AG09319 (cell line): ENCODE measurements around the gene FMNL1.

Experiments
- DNase-seq: peaks from one replicate; pipeline ENCODE4 v3.0.0-alpha.2; 2010; ENCODE audit warnings: low read depth; ENCODE audit errors: extremely low read depth
- CTCF ChIP-seq: IDR thresholded peaks from 2 replicates; pipeline ENCODE4 v1.5.1; 2011; ENCODE audit warnings: low read depth, mild to moderate bottlenecking, inconsistent platforms, low read length, moderate library complexity

Gene FMNL1

GRCh38 chr17:45263477-45263860 is 41.8 kb downstream of the FMNL1 start:
- no peak for TF ChIP-seq CTCF

GRCh38 chr17:45264430-45264829 is 42.7 kb downstream of the FMNL1 start:
- no peak for DNase-seq
- no peak for TF ChIP-seq CTCF

More at GRCh38 chr17:45263477-45263860, 41.8 kb downstream of the FMNL1 start:
- DNase-seq: no peak

- TF ChIP-seq CTCF: no peak
- no peak for DNase-seq
Observed at GRCh38 chr17:45264988-45265387, 43.3 kb downstream of the FMNL1 start.

- peak; percentile 78 for DNase-seq
- TF ChIP-seq CTCF: no peak
Observed at GRCh38 chr17:45265821-45266220, 44.1 kb downstream of the FMNL1 start.

- no peak for DNase-seq
- no peak for TF ChIP-seq CTCF
Observed at GRCh38 chr17:45266372-45266926, 44.8 kb downstream of the FMNL1 start.

- no peak for DNase-seq
- TF ChIP-seq CTCF: no peak
Observed at GRCh38 chr17:45267436-45268055, 45.9 kb downstream of the FMNL1 start.

GRCh38 chr17:45269912-45270311 is 48.2 kb downstream of the FMNL1 start:
- no peak for DNase-seq
- TF ChIP-seq CTCF: no peak
